SJSA1 (cell line): Measurements from ENCODE around the gene CACNA2D3. TPM values are rescaled to one million over a fixed set of nuclear protein-coding genes. Genes with fewer than 3 reads are reported as not detected.
A peak's percentile ranks its signal among the peaks of the same experiment; 100 is the strongest.

Experiments
- DNase-seq, 2 experiments: peaks; one replicate each; pipeline ENCODE4 v3.0.0-alpha.2; 2015 to 2020; ENCODE audit warnings: low spot score in 2 of 2, low read depth in 1 of 2
- H3K27ac ChIP-seq: fragments of 250-450 bp; sonication (Bioruptor Pico); 2 replicates; pipeline ENCODE4 v1.5.1; 2020; ENCODE audit warnings: mild to moderate bottlenecking, moderate library complexity
- H3K27me3 ChIP-seq: fragments of 250-450 bp; sonication (Bioruptor Pico); replicated peaks from 2 replicates; pipeline ENCODE4 v1.5.1; 2020; ENCODE audit warnings: mild to moderate bottlenecking, moderate library complexity
- H3K36me3 ChIP-seq: fragments of 250-450 bp; sonication (Bioruptor Pico); 2 replicates; pipeline ENCODE4 v1.5.1; 2020; ENCODE audit warnings: mild to moderate bottlenecking
- H3K4me1 ChIP-seq: fragments of 250-450 bp; sonication (Bioruptor Pico); replicated peaks from 2 replicates; pipeline ENCODE4 v1.6.1; 2021; ENCODE audit warnings: mild to moderate bottlenecking
- H3K4me3 ChIP-seq: fragments of 250-450 bp; sonication (Bioruptor Pico); 2 replicates; pipeline ENCODE4 v1.5.1; 2020; ENCODE audit warnings: mild to moderate bottlenecking
- H3K9me3 ChIP-seq: fragments of 250-450 bp; sonication (Bioruptor Pico); replicated peaks from 2 replicates; pipeline ENCODE4 v1.5.1; 2020; ENCODE audit warnings: mild to moderate bottlenecking
- total RNA-seq: library from RNA; depleted of rRNA; stranded (reverse); fragments of >200 nt; shearing (Covaris generic); gene quantifications from 2 replicates; pipeline ENCODE4 v1.2.3, GENCODE V29; 2014

CACNA2D3 gene
- total RNA-seq, 1 experiment from 2014 or later, result not detected

- no peaks in the 10 kb centered on the region for H3K4me1 ChIP-seq
- no peaks in the 10 kb centered on the region for H3K36me3 ChIP-seq
- no peak overlapping the region for H3K4me3 ChIP-seq
- DNase-seq, result no peak
- H3K9me3 ChIP-seq, result no peaks in the 10 kb centered on the region
- H3K27ac ChIP-seq, result no peak overlapping the region
- no peaks in the 10 kb centered on the region for H3K27me3 ChIP-seq
These were observed 103.6 kb downstream of the CACNA2D3 start for GRCh38 chr3:54225841-54226528.

- Histone ChIP-seq H3K36me3 (no peaks in the 10 kb centered on the region), H3K4me1 (no peaks in the 10 kb centered on the region), H3K27ac (no peak overlapping the region), H3K9me3 (no peaks in the 10 kb centered on the region), H3K27me3 (no peaks in the 10 kb centered on the region), H3K4me3 (no peak overlapping the region)
- no peak for DNase-seq
These were observed 106.5 kb downstream of the CACNA2D3 start for GRCh38 chr3:54228806-54229205.

GRCh38 chr3:54232618-54233017 lies 110.3 kb downstream of the CACNA2D3 start:
- Histone ChIP-seq H3K36me3 (no peaks in the 10 kb centered on the region), H3K27ac (no peak overlapping the region), H3K4me3 (no peak overlapping the region), H3K4me1 (no peaks in the 10 kb centered on the region), H3K9me3 (no peaks in the 10 kb centered on the region), H3K27me3 (no peaks in the 10 kb centered on the region)
- no peak for DNase-seq

- Histone ChIP-seq H3K9me3 (no peaks in the 10 kb centered on the region), H3K4me3 (no peak overlapping the region), H3K4me1 (no peaks in the 10 kb centered on the region), H3K36me3 (no peaks in the 10 kb centered on the region), H3K27me3 (no peaks in the 10 kb centered on the region), H3K27ac (no peak overlapping the region)
- DNase-seq, result no peak
These were observed 113.6 kb downstream of the CACNA2D3 start for GRCh38 chr3:54235998-54236397.

GRCh38 chr3:54237109-54237508 lies 114.8 kb downstream of the CACNA2D3 start:
- no peak for DNase-seq
- no peaks in the 10 kb centered on the region for H3K36me3 ChIP-seq
- H3K4me1 ChIP-seq, result no peaks in the 10 kb centered on the region
- no peak overlapping the region for H3K4me3 ChIP-seq
- H3K9me3 ChIP-seq, result no peaks in the 10 kb centered on the region
- no peaks in the 10 kb centered on the region for H3K27me3 ChIP-seq
- H3K27ac ChIP-seq, result no peak overlapping the region

- Histone ChIP-seq H3K4me1 (no peaks in the 10 kb centered on the region), H3K4me3 (no peak overlapping the region), H3K27ac (no peak overlapping the region), H3K27me3 (no peaks in the 10 kb centered on the region), H3K9me3 (no peaks in the 10 kb centered on the region), H3K36me3 (no peaks in the 10 kb centered on the region)
- DNase-seq, result no peak
These were observed 115.6 kb downstream of the CACNA2D3 start for GRCh38 chr3:54237788-54238502.

GRCh38 chr3:54240309-54240708 lies 118.0 kb downstream of the CACNA2D3 start:
- no peak overlapping the region for H3K27ac ChIP-seq
- no peaks in the 10 kb centered on the region for H3K36me3 ChIP-seq
- H3K4me1 ChIP-seq, result no peaks in the 10 kb centered on the region
- H3K27me3 ChIP-seq, result no peaks in the 10 kb centered on the region
- no peak overlapping the region for H3K4me3 ChIP-seq
- no peaks in the 10 kb centered on the region for H3K9me3 ChIP-seq
- no peak for DNase-seq

- peak in 1 of 2 experiments; percentile 8 for DNase-seq
- Histone ChIP-seq H3K9me3 (no peaks in the 10 kb centered on the region), H3K27ac (no peak overlapping the region), H3K4me1 (no peaks in the 10 kb centered on the region), H3K36me3 (no peaks in the 10 kb centered on the region), H3K27me3 (no peaks in the 10 kb centered on the region), H3K4me3 (peak overlapping the region; percentile 35)
These were observed 120.9 kb downstream of the CACNA2D3 start for GRCh38 chr3:54243056-54243931.

- H3K27ac ChIP-seq, result no peak overlapping the region
- H3K36me3 ChIP-seq, result no peaks in the 10 kb centered on the region
- no peaks in the 10 kb centered on the region for H3K27me3 ChIP-seq
- H3K9me3 ChIP-seq, result no peaks in the 10 kb centered on the region
- no peak for DNase-seq
- no peaks in the 10 kb centered on the region for H3K4me1 ChIP-seq
- H3K4me3 ChIP-seq, result no peak overlapping the region
These were observed 121.8 kb downstream of the CACNA2D3 start for GRCh38 chr3:54243960-54244682.

GRCh38 chr3:54251705-54252104 lies 129.4 kb downstream of the CACNA2D3 start:
- H3K36me3 ChIP-seq, result no peaks in the 10 kb centered on the region
- H3K27me3 ChIP-seq, result no peaks in the 10 kb centered on the region
- DNase-seq, result no peak
- H3K4me1 ChIP-seq, result no peaks in the 10 kb centered on the region
- H3K4me3 ChIP-seq, result no peak overlapping the region
- no peak overlapping the region for H3K27ac ChIP-seq
- H3K9me3 ChIP-seq, result no peaks in the 10 kb centered on the region

- Histone ChIP-seq H3K27ac (no peak overlapping the region), H3K4me1 (no peaks in the 10 kb centered on the region), H3K36me3 (no peaks in the 10 kb centered on the region), H3K4me3 (no peak overlapping the region), H3K27me3 (no peaks in the 10 kb centered on the region), H3K9me3 (no peaks in the 10 kb centered on the region)
- no peak for DNase-seq
These were observed 134.9 kb downstream of the CACNA2D3 start for GRCh38 chr3:54257125-54257720.

- Histone ChIP-seq H3K9me3 (no peaks in the 10 kb centered on the region), H3K4me1 (no peaks in the 10 kb centered on the region), H3K27me3 (no peaks in the 10 kb centered on the region), H3K4me3 (no peak overlapping the region), H3K36me3 (no peaks in the 10 kb centered on the region), H3K27ac (no peak overlapping the region)
- no peak for DNase-seq
These were observed 137.3 kb downstream of the CACNA2D3 start for GRCh38 chr3:54259636-54260035.

- no peaks in the 10 kb centered on the region for H3K4me1 ChIP-seq
- H3K9me3 ChIP-seq, result no peaks in the 10 kb centered on the region
- H3K36me3 ChIP-seq, result no peaks in the 10 kb centered on the region
- no peak overlapping the region for H3K27ac ChIP-seq
- no peaks in the 10 kb centered on the region for H3K27me3 ChIP-seq
- no peak for DNase-seq
- no peak overlapping the region for H3K4me3 ChIP-seq
These were observed 138.8 kb downstream of the CACNA2D3 start for GRCh38 chr3:54261141-54261540.
